ENCODE results near the gene MMRN2. TPM values are rescaled to one million over a fixed set of nuclear protein-coding genes. Genes with fewer than 3 reads are reported as not detected.
"Not testable (repeated sequence)": the region's sequence is repeated elsewhere in the genome, so short reads cannot be mapped to it uniquely, and the experiment has no call there.

The MMRN2 gene
- polyA plus RNA-seq, 1 of the 3 experiments (the other 2 are of a cell fraction): 0.05 TPM

DNA sequence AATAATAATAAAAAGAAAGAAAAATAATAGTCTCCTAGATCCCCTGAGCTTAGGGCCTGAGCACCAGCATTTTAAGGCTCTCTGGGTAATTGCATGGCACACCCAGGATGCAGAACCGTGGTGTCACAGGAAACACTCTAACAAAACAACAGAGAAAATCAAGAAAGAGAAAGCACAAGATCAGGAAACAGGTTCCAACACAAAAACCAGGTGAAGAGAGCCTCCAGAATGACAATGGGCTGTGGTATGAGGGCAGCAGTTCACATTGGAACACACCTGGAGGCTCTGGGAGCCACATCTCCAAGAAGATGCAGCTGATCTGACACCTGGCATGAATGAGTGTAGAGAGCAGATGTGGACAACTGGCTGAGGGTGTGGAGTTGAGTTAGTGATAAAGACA is 7.1 kb downstream of the MMRN2 start:
- Histone ChIP-seq H3K4me3 (ENCODE audit: low read depth in 2 of 2, low read length in 1 of 2) (no peak overlapping the region), H2AFZ (ENCODE audit: low read depth) (no peak overlapping the region), H4K20me1 (ENCODE audit: insufficient read depth) (no peaks in the 10 kb centered on the region), H3K36me3 (replicated peaks in 1 of 2; ENCODE audit: control insufficient read depth in 1 of 2, insufficient read depth in 2 of 2, low read length in 1 of 2) (no peaks in the 10 kb centered on the region), H3K79me2 (ENCODE audit: insufficient read depth) (no peaks in the 10 kb centered on the region), H3K4me2 (no peak overlapping the region), H3K9me2 (no peaks in the 10 kb centered on the region), H3K27me3 (ENCODE audit: insufficient read depth) (no peaks in the 10 kb centered on the region), H3K9me3 (no peaks in the 10 kb centered on the region), H3F3A (replicated peaks; ENCODE audit: insufficient read depth) (no peaks in the 10 kb centered on the region), H3K27ac (ENCODE audit: low read depth in 2 of 2, low read length in 1 of 2) (no peak overlapping the region), H3K4me1 (ENCODE audit: control insufficient read depth in 1 of 2, insufficient read depth in 2 of 2, low read depth in 1 of 2, low read length in 1 of 2) (peaks cover 0 to 15% of the 10 kb centered on the region in 2 experiments; a peak in 1 of 4 replicates), H3K9ac (no peak overlapping the region)
- 42% methylated on average over 1 of the region's 1 CpG for WGBS (ENCODE audit: low lambda C conversion rate)
- no peak for DNase-seq
- POLR2A ChIA-PET: no interaction called here
- CTCF ChIA-PET: interaction anchor here (0.7 kb wide), 1 partner anchor 10 kb away, joined by 3 read pairs; no protein-coding TSS in a partner anchor
- no peak for TF ChIP-seq NRF1 (IDR thresholded peaks at IDR 0.05; ENCODE audit: low read depth, low read length)
- no peak for TF ChIP-seq MEF2A (IDR thresholded peaks at IDR 0.05; ENCODE audit: borderline replicate concordance, low read depth)
- no peak for TF ChIP-seq ELF1 (IDR thresholded peaks at IDR 0.05)
- no peak for TF ChIP-seq JUND (IDR thresholded peaks at IDR 0.05)
- TF ChIP-seq, protein P1, sequence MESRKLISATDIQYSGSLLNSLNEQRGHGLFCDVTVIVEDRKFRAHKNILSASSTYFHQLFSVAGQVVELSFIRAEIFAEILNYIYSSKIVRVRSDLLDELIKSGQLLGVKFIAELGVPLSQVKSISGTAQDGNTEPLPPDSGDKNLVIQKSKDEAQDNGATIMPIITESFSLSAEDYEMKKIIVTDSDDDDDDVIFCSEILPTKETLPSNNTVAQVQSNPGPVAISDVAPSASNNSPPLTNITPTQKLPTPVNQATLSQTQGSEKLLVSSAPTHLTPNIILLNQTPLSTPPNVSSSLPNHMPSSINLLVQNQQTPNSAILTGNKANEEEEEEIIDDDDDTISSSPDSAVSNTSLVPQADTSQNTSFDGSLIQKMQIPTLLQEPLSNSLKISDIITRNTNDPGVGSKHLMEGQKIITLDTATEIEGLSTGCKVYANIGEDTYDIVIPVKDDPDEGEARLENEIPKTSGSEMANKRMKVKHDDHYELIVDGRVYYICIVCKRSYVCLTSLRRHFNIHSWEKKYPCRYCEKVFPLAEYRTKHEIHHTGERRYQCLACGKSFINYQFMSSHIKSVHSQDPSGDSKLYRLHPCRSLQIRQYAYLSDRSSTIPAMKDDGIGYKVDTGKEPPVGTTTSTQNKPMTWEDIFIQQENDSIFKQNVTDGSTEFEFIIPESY (IDR thresholded peaks at IDR 0.05; ENCODE audit: borderline replicate concordance, low read depth): no peak
- TF ChIP-seq TEAD4 (IDR thresholded peaks at IDR 0.05; ENCODE audit: borderline replicate concordance, insufficient read depth): no peak
- TF ChIP-seq RXRA (IDR thresholded peaks at IDR 0.05; ENCODE audit: borderline replicate concordance, low read depth): no peak
- no peak for TF ChIP-seq GATA2 (CRISPR knock-in tag; IDR thresholded peaks at IDR 0.05)

DNA sequence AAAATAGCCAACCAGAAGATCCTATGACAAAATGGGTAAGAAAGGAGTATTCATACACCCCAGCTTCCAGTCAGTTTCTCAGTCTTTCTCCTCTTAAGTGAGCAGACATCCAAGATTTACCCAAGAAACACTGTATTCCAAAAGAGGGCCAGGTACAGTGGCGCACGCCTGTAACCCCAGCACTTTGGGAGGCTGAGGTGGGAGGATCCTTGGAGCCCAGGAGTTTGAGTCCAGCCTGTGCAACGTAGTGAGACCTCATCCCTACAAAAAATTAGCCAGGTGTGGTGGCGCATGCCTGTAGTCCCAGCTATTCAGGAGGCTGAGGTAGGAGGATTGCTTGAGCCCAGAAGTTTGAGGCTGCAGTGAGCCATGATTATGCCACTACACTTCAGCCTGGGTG is 9.6 kb downstream of the MMRN2 start:
- H3F3A ChIP-seq (replicated peaks; ENCODE audit: insufficient read depth); H3K27me3 ChIP-seq (ENCODE audit: insufficient read depth); H3K9me3 ChIP-seq; H3K9me2 ChIP-seq; H4K20me1 ChIP-seq (ENCODE audit: insufficient read depth); H3K36me3 ChIP-seq (replicated peaks in 1 of 2; ENCODE audit: control insufficient read depth in 1 of 2, insufficient read depth in 2 of 2, low read length in 1 of 2); H3K27ac ChIP-seq (ENCODE audit: low read depth in 2 of 2, low read length in 1 of 2); H3K4me3 ChIP-seq (ENCODE audit: low read depth in 2 of 2, low read length in 1 of 2); DNase-seq; H3K4me2 ChIP-seq; POLR2A ChIA-PET; H3K79me2 ChIP-seq (ENCODE audit: insufficient read depth); H3K9ac ChIP-seq; H2AFZ ChIP-seq (ENCODE audit: low read depth): not testable (repeated sequence)
- peaks cover 0 to 18% of the 10 kb centered on the region in 2 experiments; a peak in 1 of 4 replicates for H3K4me1 ChIP-seq (ENCODE audit: control insufficient read depth in 1 of 2, insufficient read depth in 2 of 2, low read depth in 1 of 2, low read length in 1 of 2)
- CTCF ChIA-PET: interaction anchor here (1.3 to 2.0 kb wide), 2 partner anchors 9 to 12 kb away, joined by 6 to 7 read pairs; no protein-coding TSS in a partner anchor
- 88% methylated on average over 4 of the region's 4 CpGs for WGBS (ENCODE audit: low lambda C conversion rate)
